NCI-H2107 treated with DMSO at 0.1 percent for 48 hours (cell line): ENCODE results near the gene HNF4A.
"Not testable (repeated sequence)": the region's sequence is repeated elsewhere in the genome, so short reads cannot be mapped to it uniquely, and the experiment has no call there.

Source experiments
- DNase-seq: peaks from one replicate; lab custom pipeline; 2025; ENCODE audit not compliant: unreplicated experiment; lab: John Stamatoyannopoulos, UW

The HNF4A gene

DNA sequence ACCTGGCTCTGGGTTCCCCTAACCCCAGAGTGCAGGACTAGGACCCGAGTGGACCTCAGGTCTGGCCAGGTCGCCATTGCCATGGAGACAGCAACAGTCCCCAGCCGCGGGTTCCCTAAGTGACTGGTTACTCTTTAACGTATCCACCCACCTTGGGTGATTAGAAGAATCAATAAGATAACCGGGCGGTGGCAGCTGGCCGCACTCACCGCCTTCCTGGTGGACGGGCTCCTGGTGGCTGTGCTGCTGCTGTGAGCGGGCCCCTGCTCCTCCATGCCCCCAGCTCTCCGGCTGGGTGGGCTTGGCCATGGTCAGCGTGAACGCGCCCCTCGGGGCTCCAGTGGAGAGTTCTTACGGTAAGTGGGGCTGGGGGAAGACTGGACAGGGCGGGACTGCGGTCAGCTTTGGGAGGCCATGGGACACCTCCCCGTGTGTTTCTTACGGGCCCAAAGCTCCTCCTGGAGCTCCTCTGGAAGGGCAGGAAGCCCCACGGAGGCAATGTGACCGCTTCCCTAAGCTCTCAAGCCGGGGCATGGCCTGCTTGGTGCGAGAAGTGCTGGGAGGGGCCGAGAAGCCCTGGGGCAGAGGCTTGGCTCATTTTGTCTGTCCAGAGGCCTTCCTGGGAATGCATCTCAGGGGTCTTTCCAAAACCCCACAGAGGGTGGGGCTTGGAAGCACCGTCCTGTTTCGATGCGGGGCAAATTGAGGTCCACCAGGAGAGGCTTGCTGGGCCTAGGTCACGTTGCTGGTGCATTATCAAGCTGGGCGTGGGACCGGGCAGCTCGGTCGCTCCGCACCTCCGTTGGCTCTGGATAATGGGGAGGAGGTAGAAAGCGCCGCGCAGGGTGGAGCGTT is at the start of gene HNF4A:
HNF4A (plus strand) TSS at position 202 of the 855 bp plus-strand sequence; CDS start at position 308, 106 bp downstream.
- no peak for DNase-seq

DNA sequence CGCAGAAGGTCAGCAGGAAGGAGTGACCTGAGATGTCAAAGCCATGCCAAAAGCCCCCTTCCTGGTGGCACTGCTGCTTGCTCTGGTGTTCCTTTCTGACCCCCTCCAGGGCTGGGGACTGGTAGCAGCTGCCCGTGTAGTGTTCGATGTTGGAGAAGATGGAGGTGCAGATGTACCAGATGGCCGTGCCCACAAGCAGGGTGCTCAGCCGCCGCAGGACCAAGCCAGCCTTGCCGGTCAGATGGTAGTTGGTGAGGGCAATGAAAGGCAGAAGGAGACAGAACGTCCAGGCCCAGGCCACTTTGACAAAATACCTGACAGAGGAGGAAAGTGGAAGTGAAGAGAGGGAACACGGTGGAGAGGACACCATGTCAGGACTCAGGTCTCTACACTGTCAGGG is 48.6 kb upstream of the HNF4A start:
- DNase-seq, result no peak

DNA sequence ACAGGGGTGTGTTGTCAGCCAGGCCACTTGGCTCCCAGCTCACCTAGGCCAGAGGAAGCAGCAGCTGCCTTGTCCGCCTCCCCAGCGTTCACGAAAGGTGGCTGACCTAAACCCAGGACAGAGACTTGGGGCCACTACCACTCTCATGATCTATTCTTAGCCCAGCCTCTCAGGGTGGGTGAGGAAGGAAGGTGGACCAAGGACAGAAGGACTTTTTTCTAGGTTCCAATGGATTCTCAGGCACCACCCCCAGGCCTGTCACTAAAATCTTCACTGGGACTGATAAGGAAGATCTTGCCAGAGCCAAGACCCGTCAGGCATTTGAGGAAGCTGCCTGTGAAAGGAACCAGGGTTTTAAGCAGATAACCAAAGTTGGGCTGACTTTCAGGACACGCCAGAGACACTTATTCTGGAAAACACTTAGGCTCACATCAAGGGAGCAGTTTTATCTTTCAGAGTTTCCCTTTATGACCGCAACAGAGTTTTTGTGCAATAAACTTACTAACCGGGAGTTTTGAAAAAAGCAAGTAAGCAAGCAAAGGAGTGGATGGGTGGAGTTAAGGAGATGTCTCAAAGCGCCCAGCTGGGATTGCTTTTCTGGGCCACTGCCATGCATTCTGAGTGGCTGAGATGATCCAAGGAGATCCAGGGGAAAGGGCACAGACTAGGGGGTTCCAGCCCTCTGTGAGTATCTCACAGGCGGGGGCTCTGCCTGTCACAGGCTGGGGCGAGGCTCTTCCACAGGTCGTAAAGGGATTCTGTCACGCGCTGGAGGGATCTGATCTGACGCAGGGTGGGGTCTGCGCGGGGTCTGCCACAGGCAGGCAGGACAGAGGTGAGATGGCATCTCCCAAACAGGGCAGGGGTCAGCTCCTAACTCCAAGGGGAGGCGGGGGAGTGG is 45.5 kb upstream of the HNF4A start:
- DNase-seq, result no peak

DNA sequence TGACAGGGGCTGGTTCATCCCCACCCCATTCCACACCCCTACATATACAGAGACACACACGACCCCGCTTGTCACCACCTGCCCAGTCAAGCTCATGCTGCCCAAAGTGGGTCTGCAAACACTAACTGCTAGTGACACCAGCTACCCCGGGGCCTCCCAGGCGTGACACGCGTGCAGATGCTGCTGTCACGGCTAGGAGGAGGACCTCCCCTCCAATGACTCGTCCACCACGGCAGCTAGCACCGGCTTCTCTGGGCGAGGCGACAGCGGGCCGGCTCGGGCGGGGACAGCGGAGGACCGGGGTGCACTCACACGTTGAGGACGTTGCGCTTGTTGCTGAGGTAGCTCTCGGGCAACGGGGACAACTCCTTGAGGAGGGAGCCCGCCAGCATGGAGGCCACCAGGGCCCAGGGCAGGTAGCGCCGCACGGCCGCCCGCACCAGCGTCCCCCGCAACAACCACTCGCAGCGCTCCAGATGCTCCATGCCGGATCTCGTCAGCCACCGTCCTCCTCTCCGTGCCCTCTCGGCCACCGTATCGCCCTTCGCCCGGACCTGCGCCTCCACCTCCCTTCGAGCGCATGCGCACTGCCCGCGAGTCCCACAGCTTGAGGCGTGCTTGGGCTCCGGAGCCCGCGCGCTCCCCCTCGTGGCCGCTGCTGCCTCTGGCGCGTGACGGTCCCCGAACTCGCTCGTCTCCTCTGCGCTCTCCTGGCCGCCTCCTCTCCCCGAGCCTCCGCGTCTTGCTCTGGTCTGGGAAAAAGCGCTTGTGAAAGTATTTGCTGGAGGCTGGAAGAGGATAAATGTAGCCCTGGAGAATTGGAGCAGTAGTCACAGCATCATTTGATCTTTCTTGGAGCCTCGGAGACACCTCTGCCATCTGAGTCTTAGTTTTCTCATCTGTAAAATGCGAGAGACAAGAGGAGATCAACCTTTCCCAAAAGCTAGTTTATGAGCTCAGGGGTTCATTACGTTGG is 44.5 kb upstream of the HNF4A start, which contains the start of gene FITM2:
FITM2 (minus strand) TSS at position 539 of the 976 bp plus-strand sequence; CDS start at position 485, 54 bp downstream.
- peak; percentile 50 for DNase-seq

DNA sequence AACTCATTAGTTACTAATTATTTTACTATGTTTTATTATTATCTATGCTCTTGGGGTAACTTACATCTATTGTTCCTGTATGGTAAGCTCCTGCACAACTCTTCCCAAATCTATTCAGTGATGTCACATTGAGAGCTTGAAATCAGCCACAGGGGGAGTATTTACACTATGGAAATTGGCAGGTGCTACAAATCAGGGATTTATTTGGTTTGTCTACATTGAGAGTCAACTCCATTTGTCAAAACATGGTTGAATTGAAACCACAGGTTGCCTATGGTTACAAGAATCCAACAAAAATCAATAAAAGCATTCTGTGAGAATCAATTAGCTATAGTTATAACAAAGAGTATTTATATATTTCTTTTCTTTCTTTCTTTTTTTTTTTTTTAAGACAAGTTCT is 40.6 kb upstream of the HNF4A start:
- no peak for DNase-seq

DNA sequence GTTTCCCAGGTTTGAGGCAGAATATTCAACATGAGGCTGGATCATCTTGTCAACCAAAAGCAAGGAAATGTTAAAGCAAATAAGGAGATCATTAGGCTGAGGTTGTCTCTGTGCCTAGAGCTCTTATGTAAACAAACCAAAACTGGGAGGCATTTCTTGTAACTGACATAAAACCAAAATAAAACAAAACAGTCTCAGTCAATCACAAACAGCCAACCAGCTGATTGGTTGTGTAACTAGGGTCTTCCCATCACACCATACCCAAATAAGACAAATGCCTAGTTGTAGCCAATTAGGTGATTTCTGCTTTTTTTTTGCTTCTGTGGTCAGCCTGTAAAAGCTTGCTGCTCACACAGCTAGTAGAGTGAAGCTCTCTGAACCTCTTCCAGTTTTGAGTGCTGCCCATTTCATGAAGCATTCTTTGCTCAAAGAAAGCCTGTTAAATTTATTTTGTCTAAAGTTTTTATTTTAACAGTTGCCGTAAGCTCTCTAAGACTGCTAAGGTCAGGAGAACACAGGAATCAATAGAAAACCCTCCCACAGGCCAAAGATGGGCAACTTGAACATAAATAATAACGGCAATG is 35.6 kb upstream of the HNF4A start:
- no peak for DNase-seq

DNA sequence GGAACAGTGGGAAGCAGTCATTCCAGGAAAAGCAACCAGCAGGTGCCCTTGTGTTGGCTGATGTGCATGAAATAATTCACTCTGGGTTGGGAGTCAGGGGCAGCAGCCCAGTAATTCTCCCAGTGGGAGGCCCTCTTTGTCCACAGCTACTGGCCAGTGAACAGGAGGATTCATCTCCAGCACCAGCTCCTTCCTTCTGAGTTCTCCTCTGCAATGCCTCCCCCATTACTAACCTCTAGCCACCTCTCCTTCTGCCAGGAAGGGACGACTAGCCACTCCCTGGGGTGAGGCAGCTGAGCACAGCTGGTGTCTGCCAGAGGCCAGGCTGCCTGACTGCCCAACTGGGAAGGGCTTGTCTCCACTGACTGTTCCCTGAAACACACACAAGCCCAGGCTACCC is 31.2 kb upstream of the HNF4A start:
- no peak for DNase-seq

DNA sequence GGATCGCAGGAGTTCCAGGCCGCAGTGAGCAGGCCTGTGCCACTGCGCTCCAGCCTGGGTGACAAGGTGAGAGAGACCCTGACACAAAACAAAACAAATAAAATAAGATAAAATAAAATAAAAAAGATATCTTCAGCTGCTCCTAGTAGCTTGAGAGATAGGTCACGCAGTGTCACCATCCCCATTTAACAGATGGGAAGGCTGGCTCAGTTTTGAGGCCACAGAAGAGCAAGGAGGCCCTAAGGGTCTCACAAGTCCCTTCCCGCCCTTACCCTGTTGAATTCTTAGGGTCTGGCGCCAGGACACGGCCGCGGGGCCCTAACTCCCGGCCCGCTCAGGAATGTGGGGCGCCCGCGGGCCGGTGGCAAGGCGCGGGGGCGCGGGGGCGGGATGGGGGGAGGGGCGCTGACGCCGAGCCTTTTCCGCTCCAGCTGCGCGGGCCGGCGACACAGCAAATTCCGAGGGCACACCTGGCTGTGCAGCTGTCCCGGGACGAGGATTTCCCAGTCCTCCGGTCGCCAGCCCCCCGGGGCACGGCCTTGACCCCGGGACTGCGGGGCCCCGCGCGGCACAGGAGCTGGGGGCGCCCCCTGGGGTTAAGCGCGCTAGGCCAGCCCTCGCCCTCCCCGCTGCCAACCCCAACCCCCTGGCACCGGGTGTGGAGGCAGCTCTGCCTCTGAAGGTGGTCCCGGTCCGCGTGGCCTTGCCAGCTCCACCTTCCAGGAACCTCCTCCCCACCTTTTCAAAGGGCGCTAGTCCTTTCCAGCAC is 28.9 kb upstream of the HNF4A start:
- DNase-seq, result no peak

DNA sequence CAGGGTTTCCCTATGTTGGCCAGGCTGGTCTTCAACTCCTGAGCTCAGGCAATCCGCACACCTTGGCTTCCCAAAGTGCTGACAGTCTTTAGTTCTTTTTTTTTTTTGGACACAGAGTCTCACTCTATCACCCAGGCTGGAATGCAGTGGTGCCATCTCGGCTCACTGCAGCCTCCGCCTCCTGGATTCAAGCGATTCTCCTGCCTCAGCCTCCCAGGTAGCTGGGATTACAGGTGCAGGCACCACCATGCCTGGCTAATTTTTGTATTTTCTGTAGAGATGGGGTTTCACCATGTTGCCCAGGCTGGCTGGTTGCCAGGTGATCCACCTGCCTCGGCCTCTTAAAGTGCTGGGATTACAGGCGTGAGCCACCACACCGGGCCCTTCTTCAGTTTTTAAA is 27.8 kb upstream of the HNF4A start:
- not testable (repeated sequence) for DNase-seq

DNA sequence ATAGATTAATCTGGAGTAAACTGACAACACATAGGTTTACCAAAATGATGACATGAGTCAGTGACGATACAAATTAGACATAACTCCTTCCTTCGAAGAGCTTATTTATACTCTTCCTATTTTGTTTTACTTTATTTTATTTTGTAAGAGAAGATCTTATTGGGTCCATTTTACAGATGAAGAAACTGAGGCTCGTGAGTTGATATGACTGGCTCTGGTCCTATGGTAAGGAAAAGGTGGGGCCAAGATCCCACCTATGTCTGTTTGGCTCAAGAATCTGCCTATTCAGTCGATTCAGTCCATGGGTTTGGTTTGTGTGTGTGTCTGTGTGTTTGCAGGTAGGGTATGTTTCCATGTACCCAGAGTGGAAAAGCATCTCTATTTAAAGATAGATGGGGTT is 27.1 kb upstream of the HNF4A start:
- no peak for DNase-seq

DNA sequence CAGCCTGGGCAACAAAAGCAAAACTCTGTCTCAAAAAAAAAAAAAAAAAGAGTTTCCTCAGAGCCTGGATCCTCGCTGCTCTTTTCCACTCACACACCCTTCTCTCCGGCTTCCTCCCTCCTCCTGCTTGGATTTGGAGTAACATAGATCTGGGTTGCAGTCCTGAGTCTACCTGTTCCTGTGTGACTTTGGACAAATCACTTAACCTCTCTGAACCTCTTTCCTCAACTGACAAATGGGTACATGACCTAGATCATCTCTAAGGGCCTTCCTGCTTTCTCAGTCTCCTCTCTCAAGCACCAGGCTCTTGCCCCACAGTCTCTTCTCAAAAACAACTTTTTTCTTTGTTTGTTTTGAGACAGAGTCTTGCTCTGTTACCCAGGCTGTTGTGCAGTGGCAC is 24.3 kb upstream of the HNF4A start:
- no peak for DNase-seq

DNA sequence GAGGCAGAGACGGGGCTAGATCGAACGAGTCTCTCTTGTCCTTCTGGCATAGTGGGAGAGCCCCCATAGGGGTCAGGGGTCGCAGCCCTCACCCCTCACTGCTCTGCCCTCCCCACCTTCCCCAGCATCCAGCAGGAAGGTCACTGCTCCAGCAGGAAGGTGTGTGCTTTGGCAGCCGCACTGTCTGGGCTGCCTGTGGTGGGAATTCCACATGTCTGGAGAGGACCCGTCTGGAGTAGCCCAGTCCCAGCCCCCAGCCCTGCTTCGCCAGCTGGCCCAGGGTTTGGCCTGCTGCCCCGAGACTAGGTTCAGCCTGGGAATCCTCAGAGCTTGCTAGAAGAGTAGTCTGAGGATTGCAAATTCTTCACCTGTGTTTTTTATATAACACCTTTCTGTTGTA is 21.2 kb upstream of the HNF4A start:
- DNase-seq, result no peak

DNA sequence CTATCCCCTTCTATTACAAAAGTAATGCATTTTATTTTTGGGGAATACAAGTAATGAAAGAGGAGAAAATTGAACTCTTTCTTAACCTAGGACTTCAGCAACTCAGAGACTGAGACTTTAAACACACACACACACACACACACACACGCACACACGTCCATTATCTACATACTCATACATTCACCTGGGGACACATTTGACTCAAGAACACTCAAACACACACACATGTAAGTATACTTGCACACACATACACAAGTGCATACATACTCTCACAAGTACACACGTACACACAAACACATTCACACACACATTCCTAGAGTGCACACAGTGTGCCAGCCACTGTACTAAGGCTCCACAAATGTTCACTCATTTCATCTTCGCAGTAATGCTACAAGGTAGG is 20.8 kb upstream of the HNF4A start:
- no peak for DNase-seq

DNA sequence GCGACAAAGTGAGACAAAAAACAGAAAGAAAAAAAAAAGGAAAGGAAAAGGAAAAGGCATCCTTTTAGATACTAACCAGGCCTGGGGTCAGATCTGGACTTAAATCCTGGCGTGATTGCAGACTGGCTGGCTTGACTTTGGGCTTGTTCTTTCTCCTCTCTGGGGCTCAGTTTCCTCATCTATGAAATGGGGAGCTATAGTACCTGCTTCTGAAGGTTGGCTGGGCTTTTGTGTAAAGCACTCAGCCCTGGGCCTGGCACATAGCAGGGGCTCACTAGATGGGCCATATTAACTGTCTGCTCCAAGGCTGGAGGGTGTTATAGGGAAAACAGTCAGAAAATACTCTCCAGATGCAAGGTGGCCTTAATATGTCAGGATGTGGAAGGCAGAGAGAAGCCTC is 19.8 kb upstream of the HNF4A start:
- no peak for DNase-seq

DNA sequence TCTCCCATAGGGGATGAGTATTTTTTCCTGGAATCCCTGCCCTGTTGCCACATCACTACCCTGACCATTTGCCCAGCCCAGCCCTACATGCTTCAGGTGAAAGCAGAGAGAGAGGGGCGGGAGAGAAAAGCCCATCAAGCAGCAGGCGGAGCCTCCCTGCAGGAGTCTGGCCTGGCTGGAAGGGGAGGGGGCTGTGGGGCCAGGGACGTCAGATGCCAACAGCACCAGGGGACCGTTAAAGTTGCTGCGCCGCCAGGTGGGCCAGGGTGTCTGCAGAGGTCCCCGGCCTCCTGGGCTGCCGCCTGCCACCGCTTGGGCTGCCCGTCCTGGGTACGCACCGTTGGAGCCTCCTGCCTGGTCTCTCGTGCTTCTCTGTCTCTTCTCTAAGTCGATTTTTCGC is 19.4 kb upstream of the HNF4A start:
- DNase-seq, result no peak

DNA sequence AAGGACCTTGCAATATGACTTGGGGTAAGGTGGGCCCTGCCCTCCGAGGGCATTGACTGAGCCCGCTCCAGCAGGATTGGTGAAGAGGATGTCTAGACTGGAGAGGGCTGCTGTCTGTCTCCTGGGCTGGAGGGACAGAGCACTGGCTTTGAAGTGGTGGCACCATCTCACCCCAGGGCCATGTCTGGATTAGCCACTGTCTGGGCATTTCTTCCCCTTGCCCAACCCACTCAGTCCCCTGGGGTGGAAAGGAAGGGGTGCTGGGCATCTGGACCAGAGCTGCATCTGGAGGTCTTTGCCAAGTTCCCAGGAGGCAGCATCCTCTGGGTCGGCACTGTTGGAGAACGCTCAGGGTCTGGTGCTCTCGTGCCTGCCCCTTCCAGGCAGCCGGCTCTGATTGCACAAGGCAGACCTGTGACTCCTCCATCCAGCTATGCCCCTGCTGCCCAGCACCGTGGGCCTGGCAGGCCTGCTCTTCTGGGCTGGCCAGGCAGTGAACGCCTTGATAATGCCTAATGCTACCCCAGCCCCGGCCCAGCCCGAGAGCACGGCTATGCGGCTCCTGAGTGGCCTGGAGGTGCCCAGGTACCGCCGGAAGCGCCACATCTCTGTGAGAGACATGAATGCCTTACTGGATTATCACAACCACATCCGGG is 18.6 kb upstream of the HNF4A start, which contains the start of gene R3HDML:
R3HDML (plus strand) TSS at position 319 of the 656 bp plus-strand sequence; CDS start at position 434, 115 bp downstream.
- no peak for DNase-seq

DNA sequence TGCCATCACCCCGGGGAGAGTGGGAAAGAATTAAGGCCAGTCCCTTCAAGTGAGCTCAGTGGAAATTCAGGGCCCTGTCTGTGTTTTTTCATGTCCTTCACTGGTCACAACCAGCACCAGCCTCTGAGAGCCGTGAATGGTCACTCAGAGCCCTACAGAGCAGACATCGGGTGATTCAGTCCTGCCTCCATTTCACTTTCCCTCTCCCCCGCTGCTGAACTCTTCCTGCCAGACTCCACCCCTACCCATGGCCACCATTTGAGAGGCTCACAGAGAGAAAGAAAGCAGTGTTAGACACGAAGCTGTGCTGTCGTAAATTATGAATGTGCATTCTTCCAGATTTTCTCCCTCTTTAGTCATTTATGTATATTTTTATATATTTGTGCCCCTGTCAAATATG is 13.3 kb upstream of the HNF4A start:
- no peak for DNase-seq

DNA sequence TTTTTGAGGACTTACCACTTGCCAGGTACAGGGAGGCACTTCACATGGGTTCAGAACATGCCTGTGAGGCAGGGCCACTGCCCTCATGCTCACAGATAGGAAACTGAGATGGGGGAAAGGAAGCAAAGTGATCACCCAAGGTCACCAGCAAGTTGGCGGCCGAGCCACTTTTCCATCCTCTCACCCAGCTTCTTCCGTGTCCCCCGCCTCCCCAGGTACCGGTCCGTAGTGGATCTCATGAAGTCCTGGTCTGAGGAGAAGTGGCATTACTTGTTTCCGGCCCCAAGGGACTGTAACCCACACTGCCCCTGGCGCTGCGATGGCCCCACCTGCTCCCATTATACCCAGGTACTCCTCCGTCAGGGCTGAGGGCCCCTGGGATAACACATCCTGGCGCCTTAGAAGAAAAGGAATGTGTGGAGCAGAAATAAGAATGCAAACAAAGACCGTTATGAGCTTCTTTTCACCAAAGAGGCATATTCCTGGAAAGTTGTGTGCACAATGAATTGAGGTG is 12.3 kb upstream of the HNF4A start:
- no peak for DNase-seq

DNA sequence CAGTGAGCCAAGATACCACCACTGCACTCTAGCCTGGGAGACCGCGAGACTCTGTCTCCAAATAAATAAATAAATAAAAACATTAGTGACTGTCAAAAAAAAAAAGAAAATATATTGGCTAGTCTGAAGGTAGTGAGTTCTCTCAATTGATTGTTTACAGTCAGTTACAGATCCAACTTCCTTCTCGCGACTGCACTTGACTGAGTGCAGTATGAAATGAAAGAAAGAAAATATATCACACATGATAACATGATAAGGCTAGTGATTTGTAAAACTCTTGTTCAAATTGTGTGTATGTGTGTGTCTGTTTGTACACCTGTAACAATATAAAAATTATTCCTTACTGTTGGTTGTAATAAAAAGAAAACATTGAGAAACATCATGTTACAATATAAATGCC is 10.8 kb upstream of the HNF4A start:
- DNase-seq, result no peak
